ENCODE data around the gene CHST11. TPM values are rescaled to one million over a fixed set of nuclear protein-coding genes. Genes with fewer than 3 reads are reported as not detected.

CHST11 gene
- total RNA-seq, 1 donor from 2014 or later: 46.2 TPM

- H3K4me3 ChIP-seq: no peak overlapping the region
- no peak for ATAC-seq
- peaks cover 36% of the 10 kb centered on the region for H3K4me1 ChIP-seq
- TF ChIP-seq CTCF (IDR thresholded peaks at IDR 0.05): no peak
- no peaks in the 10 kb centered on the region for H3K36me3 ChIP-seq
- H3K27me3 ChIP-seq (ENCODE audit: low read depth): no peaks in the 10 kb centered on the region
- H3K27ac ChIP-seq: no peak overlapping the region
- DNase-seq: no peak
- intact Hi-C loops (cut with DNase I): no loop called here
- no peaks in the 10 kb centered on the region for H3K9me3 ChIP-seq
Observed at GRCh38 chr12:104721936-104722335, 265.2 kb downstream of the CHST11 start.

DNA sequence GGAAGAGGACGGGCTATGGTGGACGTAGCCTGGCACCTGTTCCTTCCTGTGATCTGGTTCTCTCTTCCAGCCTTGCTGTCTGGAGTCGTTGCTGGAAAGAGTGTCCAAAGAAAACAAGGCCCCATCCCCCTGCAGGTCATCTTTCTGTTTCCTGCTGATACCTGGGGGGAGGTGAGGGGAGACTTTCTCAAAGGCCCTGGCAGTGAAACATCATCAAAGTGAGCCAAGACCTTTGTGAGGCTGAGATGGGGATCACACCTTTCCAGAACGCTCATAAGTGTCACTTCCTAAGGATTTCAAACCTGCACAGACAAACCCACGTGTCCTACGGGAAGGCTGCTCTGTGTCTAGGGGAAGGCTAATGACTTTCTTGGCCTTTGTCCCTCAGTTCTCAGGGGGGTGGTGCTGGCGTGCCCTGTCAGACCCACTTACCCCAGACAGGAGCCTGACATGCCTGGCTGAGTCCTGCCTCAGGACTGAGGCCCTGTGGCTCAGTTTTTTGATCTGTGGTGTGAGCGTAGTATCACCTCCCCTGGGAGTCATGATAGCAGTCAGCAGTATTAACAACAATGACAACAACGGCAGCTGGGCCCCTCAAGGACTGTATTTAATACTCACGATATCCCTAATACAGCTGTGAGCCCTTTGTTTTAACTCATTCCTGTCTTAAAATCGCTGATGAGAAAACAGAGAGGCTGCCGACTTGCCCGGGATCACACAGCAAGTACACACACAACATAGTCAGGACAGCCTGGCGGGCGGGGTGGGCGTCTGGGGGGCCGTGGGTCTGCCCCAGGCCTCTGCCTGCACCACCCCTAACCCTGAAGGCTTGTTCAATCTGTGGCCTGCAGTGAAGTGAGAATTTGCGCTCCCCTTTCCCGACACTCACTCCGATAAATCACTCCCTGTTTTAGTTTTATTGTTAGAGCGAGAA lies 266.1 kb downstream of the CHST11 start:
- peaks cover 40% of the 10 kb centered on the region for H3K4me1 ChIP-seq
- intact Hi-C loops (cut with DNase I): no loop called here
- TF ChIP-seq CTCF (IDR thresholded peaks at IDR 0.05): no peak
- no peaks in the 10 kb centered on the region for H3K9me3 ChIP-seq
- ATAC-seq: no peak
- no peak overlapping the region for H3K27ac ChIP-seq
- H3K4me3 ChIP-seq: no peak overlapping the region
- H3K27me3 ChIP-seq (ENCODE audit: low read depth): no peaks in the 10 kb centered on the region
- no peaks in the 10 kb centered on the region for H3K36me3 ChIP-seq
- DNase-seq: no peak

GRCh38 chr12:104723895-104724294 lies 267.1 kb downstream of the CHST11 start:
- intact Hi-C loops (cut with DNase I): no loop called here

DNA sequence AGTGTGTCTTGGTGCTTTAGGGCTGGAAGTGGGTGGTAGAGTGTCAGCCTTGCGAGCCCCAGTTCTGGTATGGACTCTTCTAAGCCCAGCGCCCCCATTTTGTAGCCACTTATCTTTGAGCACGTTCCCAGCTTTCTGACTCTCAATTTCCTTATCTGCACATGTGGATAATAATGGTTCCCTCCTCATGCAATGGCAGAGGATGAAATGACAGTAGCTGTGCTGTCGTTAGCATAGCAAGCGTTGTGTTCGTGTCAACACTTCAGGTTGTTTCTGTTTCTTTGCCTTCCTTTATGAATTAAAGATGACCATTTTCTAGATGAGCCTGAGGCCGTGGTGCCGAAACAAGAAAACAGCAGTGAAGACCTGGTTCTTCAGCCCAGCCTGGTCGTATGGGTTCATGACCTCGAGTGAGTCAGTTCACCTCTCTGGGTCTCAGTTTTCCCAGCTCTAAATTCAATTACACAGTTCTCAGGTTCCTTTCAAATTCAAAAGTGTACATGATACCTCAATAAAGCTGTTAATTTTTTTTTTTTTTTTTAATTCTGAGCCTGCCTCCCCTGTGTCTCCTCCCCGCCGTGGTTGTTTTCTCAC lies 268.3 kb downstream of the CHST11 start:
- no peaks in the 10 kb centered on the region for H3K27me3 ChIP-seq (ENCODE audit: low read depth)
- intact Hi-C loops (cut with DNase I): no loop called here
- no peaks in the 10 kb centered on the region for H3K9me3 ChIP-seq
- TF ChIP-seq CTCF (IDR thresholded peaks at IDR 0.05): no peak
- ATAC-seq: no peak
- no peaks in the 10 kb centered on the region for H3K36me3 ChIP-seq
- no peak overlapping the region for H3K4me3 ChIP-seq
- H3K27ac ChIP-seq: no peak overlapping the region
- no peak for DNase-seq
- H3K4me1 ChIP-seq: peaks cover 20% of the 10 kb centered on the region

More at GRCh38 chr12:104723895-104724294, 267.1 kb downstream of the CHST11 start:
- Histone ChIP-seq H3K9me3 (no peaks in the 10 kb centered on the region), H3K27me3 (ENCODE audit: low read depth) (no peaks in the 10 kb centered on the region), H3K27ac (no peak overlapping the region), H3K36me3 (no peaks in the 10 kb centered on the region), H3K4me1 (peaks cover 32% of the 10 kb centered on the region), H3K4me3 (no peak overlapping the region)
- no peak for DNase-seq
- ATAC-seq: no peak
- TF ChIP-seq CTCF (IDR thresholded peaks at IDR 0.05): no peak

GRCh38 chr12:104725610-104726009 lies 268.9 kb downstream of the CHST11 start:
- Histone ChIP-seq H3K4me3 (no peak overlapping the region), H3K27ac (no peak overlapping the region), H3K9me3 (no peaks in the 10 kb centered on the region), H3K36me3 (no peaks in the 10 kb centered on the region), H3K27me3 (ENCODE audit: low read depth) (no peaks in the 10 kb centered on the region), H3K4me1 (peaks cover 14% of the 10 kb centered on the region)
- intact Hi-C loops (cut with DNase I): no loop called here
- no peak for TF ChIP-seq CTCF (IDR thresholded peaks at IDR 0.05)
- ATAC-seq (no peak), DNase-seq (no peak)

Data from lower lobe of right lung (tissue), 2 donors.